ENCODE data around the gene ABLIM1. TPM values are rescaled to one million over a fixed set of nuclear protein-coding genes. Genes with fewer than 3 reads are reported as not detected.

ABLIM1 gene
- total RNA-seq, 3 donors from 2014 or later (not counting 1 experiment from before 2014, with no cell fraction given): 71.9 to 118 (median 73.5) TPM

- H3K4me3 Mint-ChIP-seq: no peak overlapping the region
- peaks cover 12% of the 10 kb centered on the region for H3K27me3 ChIP-seq (ENCODE audit: control insufficient read depth, insufficient read depth, low read length)
- H3K27me3 Mint-ChIP-seq (ENCODE audit: low read depth in 2 of 2): peaks cover 34 to 43% of the 10 kb centered on the region in 2 donors
- no peaks in the 10 kb centered on the region for H3K9me3 Mint-ChIP-seq
- intact Hi-C loops (cut with micrococcal nuclease): no loop called here
- H3K36me3 Mint-ChIP-seq: no peaks in the 10 kb centered on the region
- H3K4me3 ChIP-seq (ENCODE audit: low read length): no peak overlapping the region
- H3K27ac Mint-ChIP-seq: no peak overlapping the region
- ATAC-seq: no peak
- 78% methylated on average over 2 of the region's 3 CpGs for WGBS (ENCODE audit: insufficient coverage)
- peaks cover 12% of the 10 kb centered on the region for H3K4me1 ChIP-seq (ENCODE audit: control insufficient read depth, insufficient read depth, low read length)
- peaks cover 5% of the 10 kb centered on the region for H3K9me3 ChIP-seq (ENCODE audit: control insufficient read depth, insufficient read depth, low read length)
- peaks cover 19 to 33% of the 10 kb centered on the region in 2 donors for H3K4me1 Mint-ChIP-seq
- TF ChIP-seq CTCF (IDR thresholded peaks at IDR 0.05): no peak
- H3K36me3 ChIP-seq (ENCODE audit: control insufficient read depth, insufficient read depth, low read length): no peaks in the 10 kb centered on the region
- no peak overlapping the region for H3K27ac ChIP-seq (ENCODE audit: low read length)
- DNase-seq: no peak
Measured at GRCh38 chr10:114628106-114628505, 30.0 kb downstream of the ABLIM1 start.

GRCh38 chr10:114626841-114627240, 31.2 kb downstream of the ABLIM1 start:
- H3K4me3 ChIP-seq (ENCODE audit: low read length): no peak overlapping the region
- TF ChIP-seq CTCF (IDR thresholded peaks at IDR 0.05): no peak
- peaks cover 5% of the 10 kb centered on the region for H3K4me1 ChIP-seq (ENCODE audit: control insufficient read depth, insufficient read depth, low read length)
- WGBS (ENCODE audit: insufficient coverage): 54% methylated on average over 1 of the region's 1 CpG
- no peak overlapping the region for H3K27ac ChIP-seq (ENCODE audit: low read length)
- Mint-ChIP-seq H3K4me1 (peaks cover 8 to 25% of the 10 kb centered on the region in 2 donors), H3K36me3 (no peaks in the 10 kb centered on the region), H3K27ac (no peak overlapping the region), H3K9me3 (no peaks in the 10 kb centered on the region), H3K27me3 (ENCODE audit: low read depth in 2 of 2) (peaks cover 22 to 30% of the 10 kb centered on the region in 2 donors), H3K4me3 (no peak overlapping the region)
- H3K9me3 ChIP-seq (ENCODE audit: control insufficient read depth, insufficient read depth, low read length): peaks cover 5% of the 10 kb centered on the region
- peaks cover 3% of the 10 kb centered on the region for H3K27me3 ChIP-seq (ENCODE audit: control insufficient read depth, insufficient read depth, low read length)
- no peaks in the 10 kb centered on the region for H3K36me3 ChIP-seq (ENCODE audit: control insufficient read depth, insufficient read depth, low read length)
- no peak for DNase-seq
- no peak for ATAC-seq
- intact Hi-C loops (cut with micrococcal nuclease): no loop called here

- intact Hi-C loops (cut with micrococcal nuclease): no loop called here
- no peak overlapping the region for H3K27ac Mint-ChIP-seq
- no peak overlapping the region for H3K4me3 Mint-ChIP-seq
Measured at GRCh38 chr10:114624951-114625780, 32.9 kb downstream of the ABLIM1 start.

More at GRCh38 chr10:114624951-114625780, 32.9 kb downstream of the ABLIM1 start:
- Histone ChIP-seq H3K9me3 (ENCODE audit: control insufficient read depth, insufficient read depth, low read length) (peaks cover 5% of the 10 kb centered on the region), H3K4me1 (ENCODE audit: control insufficient read depth, insufficient read depth, low read length) (no peaks in the 10 kb centered on the region), H3K27me3 (ENCODE audit: control insufficient read depth, insufficient read depth, low read length) (no peaks in the 10 kb centered on the region), H3K27ac (ENCODE audit: low read length) (no peak overlapping the region), H3K36me3 (ENCODE audit: control insufficient read depth, insufficient read depth, low read length) (no peaks in the 10 kb centered on the region), H3K4me3 (ENCODE audit: low read length) (no peak overlapping the region)
- no peaks in the 10 kb centered on the region for H3K36me3 Mint-ChIP-seq
- ATAC-seq (peak in 1 of 3 donors; percentile 42), DNase-seq (no peak)
- TF ChIP-seq CTCF (IDR thresholded peaks at IDR 0.05): no peak
- H3K27me3 Mint-ChIP-seq (ENCODE audit: low read depth in 2 of 2): peaks cover 12 to 14% of the 10 kb centered on the region in 2 donors
- H3K9me3 Mint-ChIP-seq: no peaks in the 10 kb centered on the region
- peaks cover 0 to 16% of the 10 kb centered on the region in 2 donors for H3K4me1 Mint-ChIP-seq
- 91% methylated on average over 5 of the region's 5 CpGs for WGBS (ENCODE audit: insufficient coverage)

Data from natural killer cell (primary cell).